Measurements from ENCODE around the gene MAP3K2.

- TF ChIP-seq CTCF (IDR thresholded peaks at IDR 0.05; ENCODE audit: low read length) = no peak
- no peak for TF ChIP-seq EZH2 (IDR thresholded peaks at IDR 0.05; ENCODE audit: borderline replicate concordance, low read length)
Observed at GRCh38 chr2:127403460-127403859, 15.7 kb upstream of the MAP3K2 start.

All from OCI-LY1 (cell line).